Omental fat pad (tissue), 4 donors: ENCODE data around the gene PHRF1. TPM values are rescaled to one million over a fixed set of nuclear protein-coding genes. Genes with fewer than 3 reads are reported as not detected.

Experiments used
- ATAC-seq: fragments of 150-250 bp; one replicate; pipeline ENCODE4 v1.9.1; 2016; ENCODE audit warnings: mild to moderate bottlenecking, moderate library complexity; ENCODE audit not compliant: low FRiP score
- DNase-seq: peaks from one replicate; pipeline ENCODE4 v3.0.0-alpha.2; 2019; ENCODE audit warnings: low spot score
- total RNA-seq, 4 donors: library from RNA; depleted of rRNA; stranded (reverse); fragments of >200 nt; gene quantifications; one replicate each; pipeline ENCODE4 v1.1.0, GENCODE V29; 2016
- TF ChIP-seq, protein P1 (sequence below), 3 donors: fragments of 450-650 bp; IDR thresholded peaks; one replicate each; pipeline ENCODE4 v1.5.1; 2016 to 2017; ENCODE audit warnings: antibody characterized with exemption in 3 of 3, mild to moderate bottlenecking in 3 of 3, moderate library complexity in 2 of 3

The PHRF1 gene
- total RNA-seq, 4 donors from 2014 or later: 14.7 to 34.9 (median 22.4) TPM

DNA sequence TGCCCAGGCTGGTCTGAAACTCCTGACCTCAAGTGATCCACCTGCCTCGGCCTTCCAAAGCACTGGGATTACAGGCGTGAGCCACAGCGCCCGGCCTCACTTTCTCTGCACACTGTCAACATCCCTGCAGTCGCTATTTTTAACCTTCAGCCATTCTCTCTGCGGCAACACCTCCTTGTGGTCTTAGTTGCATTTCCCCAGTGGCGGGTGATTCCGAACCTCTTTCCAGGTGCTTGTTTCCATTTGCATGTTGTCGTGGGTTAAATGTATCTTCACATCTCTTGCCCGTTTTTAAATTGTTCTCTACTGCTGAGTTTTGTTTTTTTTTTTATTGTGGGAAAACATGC lies 52.9 kb downstream of the PHRF1 start:
- ATAC-seq: no peak
- TF ChIP-seq, protein P1, sequence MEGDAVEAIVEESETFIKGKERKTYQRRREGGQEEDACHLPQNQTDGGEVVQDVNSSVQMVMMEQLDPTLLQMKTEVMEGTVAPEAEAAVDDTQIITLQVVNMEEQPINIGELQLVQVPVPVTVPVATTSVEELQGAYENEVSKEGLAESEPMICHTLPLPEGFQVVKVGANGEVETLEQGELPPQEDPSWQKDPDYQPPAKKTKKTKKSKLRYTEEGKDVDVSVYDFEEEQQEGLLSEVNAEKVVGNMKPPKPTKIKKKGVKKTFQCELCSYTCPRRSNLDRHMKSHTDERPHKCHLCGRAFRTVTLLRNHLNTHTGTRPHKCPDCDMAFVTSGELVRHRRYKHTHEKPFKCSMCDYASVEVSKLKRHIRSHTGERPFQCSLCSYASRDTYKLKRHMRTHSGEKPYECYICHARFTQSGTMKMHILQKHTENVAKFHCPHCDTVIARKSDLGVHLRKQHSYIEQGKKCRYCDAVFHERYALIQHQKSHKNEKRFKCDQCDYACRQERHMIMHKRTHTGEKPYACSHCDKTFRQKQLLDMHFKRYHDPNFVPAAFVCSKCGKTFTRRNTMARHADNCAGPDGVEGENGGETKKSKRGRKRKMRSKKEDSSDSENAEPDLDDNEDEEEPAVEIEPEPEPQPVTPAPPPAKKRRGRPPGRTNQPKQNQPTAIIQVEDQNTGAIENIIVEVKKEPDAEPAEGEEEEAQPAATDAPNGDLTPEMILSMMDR (IDR thresholded peaks at IDR 0.05): no peak

DNA sequence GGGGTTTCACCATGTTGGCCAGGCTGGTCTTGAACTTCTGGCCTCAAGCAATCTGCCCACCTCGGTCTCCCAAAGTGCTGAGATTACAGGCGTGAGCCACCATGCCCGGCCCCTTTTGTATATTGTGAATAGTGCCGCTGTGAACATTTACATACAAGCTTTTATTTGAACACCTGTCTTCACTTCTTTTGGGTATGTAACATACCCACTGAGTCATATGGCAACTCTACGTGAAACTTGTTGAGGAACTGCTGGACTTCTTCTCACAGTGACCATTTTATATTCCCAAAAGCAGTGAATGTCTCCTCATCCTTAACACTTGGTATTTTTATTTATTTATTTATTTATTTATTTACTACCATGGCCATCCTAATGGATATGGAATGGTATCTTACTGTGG lies 54.6 kb downstream of the PHRF1 start:
- DNase-seq (no peak), ATAC-seq (no peak)
- TF ChIP-seq, protein P1 (IDR thresholded peaks at IDR 0.05): no peak

More for the DNA sequence above, 52.9 kb downstream of the PHRF1 start:
- no peak for DNase-seq

DNA sequence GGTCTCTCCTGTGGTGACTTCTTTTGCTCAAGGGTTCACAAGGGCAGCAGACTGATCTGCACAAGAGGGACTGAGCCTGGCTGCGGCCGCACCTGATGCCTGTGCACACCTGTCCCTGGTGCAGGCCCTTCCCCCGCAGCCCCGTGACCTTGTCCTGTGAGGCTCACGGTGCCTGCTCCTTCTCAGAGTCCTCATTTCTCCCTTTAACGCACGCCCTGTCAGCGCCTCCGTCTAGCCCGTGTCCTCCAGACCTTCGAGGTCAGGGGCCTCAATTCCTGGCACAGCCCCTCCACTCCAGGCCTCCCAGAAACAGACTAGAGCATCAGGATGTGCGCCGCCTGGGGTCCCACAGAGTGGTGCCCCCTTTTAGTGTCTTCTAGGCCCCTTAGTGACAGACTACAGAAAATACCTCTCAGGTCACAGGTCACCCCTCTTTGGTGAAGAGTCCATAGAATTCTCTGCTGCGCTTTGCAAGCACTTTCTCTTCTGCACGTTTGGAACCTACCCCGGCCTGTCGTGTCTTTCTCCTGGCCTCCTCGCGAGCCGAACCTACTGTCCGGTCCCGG lies 59.8 kb downstream of the PHRF1 start:
- ATAC-seq (no peak), DNase-seq (no peak)
- TF ChIP-seq, protein P1 (IDR thresholded peaks at IDR 0.05): no peak

DNA sequence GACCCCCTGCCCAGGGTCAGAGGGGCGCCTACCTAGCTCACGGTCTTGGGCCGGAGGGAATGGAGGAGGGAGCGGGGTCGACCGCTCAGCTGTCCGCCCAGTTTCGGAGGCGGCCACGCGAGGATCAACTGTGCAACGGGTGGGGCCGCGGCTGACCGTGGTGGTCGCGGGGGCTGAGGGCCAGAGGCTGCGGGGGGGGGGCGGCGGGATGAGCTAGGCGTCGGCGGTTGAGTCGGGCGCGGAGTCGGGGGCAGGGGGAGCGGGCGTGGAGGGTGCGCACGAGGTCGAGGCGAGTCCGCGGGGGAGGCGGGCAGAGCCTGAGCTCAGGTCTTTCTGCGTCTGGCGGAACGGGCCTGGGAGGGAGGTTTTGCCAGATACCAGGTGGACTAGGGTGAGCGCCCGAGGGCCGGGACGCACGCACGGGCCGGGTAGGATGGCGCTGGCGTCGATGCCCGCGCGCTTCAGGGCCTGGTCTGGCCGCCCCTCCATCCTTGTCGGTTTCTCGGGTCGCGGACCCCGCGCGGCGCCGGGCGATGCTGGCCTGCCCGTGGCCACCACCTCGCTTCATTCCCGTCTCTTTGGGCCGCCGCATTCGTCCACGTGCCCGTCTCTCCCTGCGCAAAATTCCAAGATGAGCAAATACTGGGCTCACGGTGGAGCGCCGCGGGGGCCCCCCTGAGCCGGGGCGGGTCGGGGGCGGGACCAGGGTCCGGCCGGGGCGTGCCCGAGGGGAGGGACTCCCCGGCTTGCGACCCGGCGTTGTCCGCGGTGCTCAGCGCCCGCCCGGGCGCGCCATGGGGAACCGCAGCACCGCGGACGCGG lies 60.5 kb downstream of the PHRF1 start, which contains the start of gene DRD4:
Gene DRD4 (plus strand): TSS at position 759 of the 822 bp plus-strand sequence. CDS start 36 bp downstream, at position 795.
- no peak for DNase-seq
- TF ChIP-seq, protein P1 (IDR thresholded peaks at IDR 0.05): no peak
- peak; percentile 77 for ATAC-seq

DNA sequence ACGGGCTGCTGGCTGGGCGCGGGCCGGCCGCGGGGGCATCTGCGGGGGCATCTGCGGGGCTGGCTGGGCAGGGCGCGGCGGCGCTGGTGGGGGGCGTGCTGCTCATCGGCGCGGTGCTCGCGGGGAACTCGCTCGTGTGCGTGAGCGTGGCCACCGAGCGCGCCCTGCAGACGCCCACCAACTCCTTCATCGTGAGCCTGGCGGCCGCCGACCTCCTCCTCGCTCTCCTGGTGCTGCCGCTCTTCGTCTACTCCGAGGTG lies 61.0 kb downstream of the PHRF1 start:
- TF ChIP-seq, protein P1 (IDR thresholded peaks at IDR 0.05): no peak
- no peak for ATAC-seq

DNA sequence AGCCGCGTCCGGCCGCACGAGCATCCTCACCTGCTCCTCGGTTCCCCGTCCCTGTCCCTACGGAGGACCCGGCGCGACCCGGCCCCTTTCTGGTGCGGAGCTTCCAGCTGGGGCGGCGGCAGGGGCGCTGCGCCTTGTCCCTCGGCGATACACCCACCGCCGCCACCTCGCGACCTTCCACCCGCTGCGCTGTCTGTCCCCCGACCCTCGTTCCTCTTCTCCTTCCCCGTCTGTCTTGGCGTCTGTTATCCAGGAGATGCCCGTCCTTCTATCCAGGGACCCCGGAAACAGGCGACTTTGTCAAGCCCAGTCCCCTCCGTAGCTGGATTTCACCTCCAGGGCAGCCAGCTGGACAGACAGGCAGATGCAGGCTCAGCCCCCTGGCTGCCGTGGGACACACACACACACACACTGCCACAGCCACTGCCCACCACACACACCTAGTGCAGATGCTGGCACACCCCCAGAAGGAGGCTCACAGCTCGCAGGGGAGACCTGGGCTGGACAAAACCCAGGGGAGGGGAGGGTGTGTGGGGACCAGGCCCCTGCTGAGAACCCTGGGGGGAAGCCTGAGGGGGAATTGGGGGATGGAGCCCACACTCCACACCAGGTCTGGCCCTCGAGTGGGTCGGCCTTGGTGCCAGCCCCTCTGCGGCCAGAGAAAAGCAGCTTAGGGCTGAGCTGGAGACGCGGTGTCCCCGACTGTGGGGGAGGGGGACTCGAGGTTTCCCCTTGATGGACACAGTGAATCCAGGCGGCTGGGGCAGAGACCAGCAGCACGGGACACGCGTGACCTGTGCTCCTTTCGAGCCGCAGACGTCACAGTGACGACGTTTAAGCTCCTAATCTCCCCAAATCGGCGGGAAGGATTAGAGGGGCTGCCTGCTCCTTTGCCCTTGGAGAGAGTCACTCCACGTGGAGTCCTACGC lies 61.6 kb downstream of the PHRF1 start:
- DNase-seq (no peak), ATAC-seq (no peak)
- TF ChIP-seq, protein P1 (IDR thresholded peaks at IDR 0.05): no peak

More for the DNA sequence above, 61.0 kb downstream of the PHRF1 start:
- DNase-seq: no peak
